ENCODE data around the gene MYOC. TPM values are rescaled to one million over a fixed set of nuclear protein-coding genes. Genes with fewer than 3 reads are reported as not detected.

MYOC gene
- total RNA-seq, 2 experiments from 2014 or later, result not detected

GRCh38 chr1:171655746-171656116 lies 3.2 kb upstream of the MYOC start:
- H3K4me3 Mint-ChIP-seq, result no peak overlapping the region
- Histone ChIP-seq H3K27ac (ENCODE audit: low read depth in 1 of 2, low read length in 2 of 2) (no peak overlapping the region), H3K9me3 (ENCODE audit: control insufficient read depth in 1 of 2, insufficient read depth in 1 of 2, low read length in 2 of 2) (no peaks in the 10 kb centered on the region), H3K4me1 (ENCODE audit: insufficient read depth, low read length) (peaks cover 10% of the 10 kb centered on the region), H3K27me3 (ENCODE audit: control insufficient read depth in 1 of 2, insufficient read depth in 2 of 2, low read length in 2 of 2) (peaks cover 10 to 12% of the 10 kb centered on the region in 2 experiments), H3K36me3 (ENCODE audit: insufficient read depth, low read length) (no peaks in the 10 kb centered on the region), H3K4me3 (ENCODE audit: low read length) (no peak overlapping the region)
- H3K9me3 Mint-ChIP-seq, result no peaks in the 10 kb centered on the region
- no peak overlapping the region for H3K27ac Mint-ChIP-seq
- ATAC-seq (ENCODE audit: poor library complexity), result no peak
- intact Hi-C loops (cut with DNase I, micrococcal nuclease), result no loop called here
- H3K4me1 Mint-ChIP-seq (ENCODE audit: low read depth), result peaks cover 11% of the 10 kb centered on the region
- TF ChIP-seq CTCF (IDR thresholded peaks at IDR 0.05), result peak; percentile 8
- H3K27me3 Mint-ChIP-seq, result peaks cover 24% of the 10 kb centered on the region
- ChIA-PET POLR2A (no interaction called here), CTCF (interaction anchor here (2.3 kb wide), 1 partner anchor 11 kb away, joined by 6 read pairs; no protein-coding TSS in a partner anchor)
- no peak for DNase-seq
- H3K36me3 Mint-ChIP-seq (ENCODE audit: low read depth), result no peaks in the 10 kb centered on the region

GRCh38 chr1:171654942-171655745 lies 2.7 kb upstream of the MYOC start:
- DNase-seq, result peak; percentile 26 to 71 (median 59)
- peaks cover 24% of the 10 kb centered on the region for H3K27me3 Mint-ChIP-seq
- H3K27ac Mint-ChIP-seq, result no peak overlapping the region
- TF ChIP-seq CTCF (IDR thresholded peaks at IDR 0.05), result peak; percentile 51
- ATAC-seq (ENCODE audit: poor library complexity), result no peak
- intact Hi-C loops (cut with DNase I, micrococcal nuclease), result no loop called here
- ChIA-PET CTCF (interaction anchor here (2.3 kb wide), 1 partner anchor 10 kb away, joined by 6 read pairs; no protein-coding TSS in a partner anchor), POLR2A (no interaction called here)
- no peaks in the 10 kb centered on the region for H3K36me3 Mint-ChIP-seq (ENCODE audit: low read depth)
- H3K9me3 ChIP-seq (ENCODE audit: control insufficient read depth in 1 of 2, insufficient read depth in 1 of 2, low read length in 2 of 2), result no peaks in the 10 kb centered on the region
- H3K9me3 Mint-ChIP-seq, result no peaks in the 10 kb centered on the region
- H3K36me3 ChIP-seq (ENCODE audit: insufficient read depth, low read length), result no peaks in the 10 kb centered on the region
- H3K4me3 Mint-ChIP-seq, result no peak overlapping the region
- peaks cover 10 to 12% of the 10 kb centered on the region in 2 experiments for H3K27me3 ChIP-seq (ENCODE audit: control insufficient read depth in 1 of 2, insufficient read depth in 2 of 2, low read length in 2 of 2)
- H3K4me3 ChIP-seq (ENCODE audit: low read length), result no peak overlapping the region
- H3K4me1 Mint-ChIP-seq (ENCODE audit: low read depth), result peaks cover 11% of the 10 kb centered on the region
- peaks cover 10% of the 10 kb centered on the region for H3K4me1 ChIP-seq (ENCODE audit: insufficient read depth, low read length)
- no peak overlapping the region for H3K27ac ChIP-seq (ENCODE audit: low read depth in 1 of 2, low read length in 2 of 2)

- Mint-ChIP-seq H3K27ac (no peak overlapping the region), H3K27me3 (peaks cover 24% of the 10 kb centered on the region), H3K36me3 (ENCODE audit: low read depth) (no peaks in the 10 kb centered on the region), H3K4me3 (no peak overlapping the region), H3K4me1 (ENCODE audit: low read depth) (peaks cover 11% of the 10 kb centered on the region), H3K9me3 (no peaks in the 10 kb centered on the region)
- DNase-seq, result no peak
- peaks cover 10 to 12% of the 10 kb centered on the region in 2 experiments for H3K27me3 ChIP-seq (ENCODE audit: control insufficient read depth in 1 of 2, insufficient read depth in 2 of 2, low read length in 2 of 2)
- ChIA-PET CTCF (interaction anchor here (2.3 kb wide), 1 partner anchor 10 kb away, joined by 6 read pairs; no protein-coding TSS in a partner anchor), POLR2A (no interaction called here)
- H3K4me3 ChIP-seq (ENCODE audit: low read length), result no peak overlapping the region
- peaks cover 10% of the 10 kb centered on the region for H3K4me1 ChIP-seq (ENCODE audit: insufficient read depth, low read length)
- H3K9me3 ChIP-seq (ENCODE audit: control insufficient read depth in 1 of 2, insufficient read depth in 1 of 2, low read length in 2 of 2), result no peaks in the 10 kb centered on the region
- ATAC-seq (ENCODE audit: poor library complexity), result no peak
- no peaks in the 10 kb centered on the region for H3K36me3 ChIP-seq (ENCODE audit: insufficient read depth, low read length)
- intact Hi-C loops (cut with DNase I, micrococcal nuclease), result no loop called here
- TF ChIP-seq CTCF (IDR thresholded peaks at IDR 0.05), result no peak
- no peak overlapping the region for H3K27ac ChIP-seq (ENCODE audit: low read depth in 1 of 2, low read length in 2 of 2)
Measured at GRCh38 chr1:171654201-171654941, 1.9 kb upstream of the MYOC start.

All from CD4-positive, alpha-beta T cell (primary cell).